Upper lobe of left lung (tissue), 6 donors: Measurements from ENCODE around the gene AFAP1L1. TPM values are rescaled to one million over a fixed set of nuclear protein-coding genes. Genes with fewer than 3 reads are reported as not detected.

ENCODE experiments used
- ATAC-seq, 2 donors: fragments of 200-7000 bp; cut with Tn5 transposase; one replicate each; pipeline ENCODE4 v1.9.1; 2022; ENCODE audit warnings: mild to moderate bottlenecking in 2 of 2, moderate library complexity in 2 of 2; ENCODE audit not compliant: low FRiP score in 2 of 2
- DNase-seq, 2 donors: peaks; one replicate each; pipeline ENCODE4 v3.0.0-alpha.2; 2019 to 2020
- H3K27ac ChIP-seq, 4 donors: fragments of 200-600 bp; sonication (generic); one replicate each; pipeline ENCODE4 v1.5.1; 2016 to 2019
- H3K27me3 ChIP-seq, 4 donors: fragments of 200-600 bp; sonication (generic); one replicate each; pipeline ENCODE4 v1.5.1; 2017 to 2019
- H3K36me3 ChIP-seq, 4 donors: fragments of 200-600 bp; sonication (generic); one replicate each; pipeline ENCODE4 v1.5.1; 2016 to 2019
- H3K4me1 ChIP-seq, 4 donors: fragments of 200-600 bp; sonication (generic); one replicate each; pipeline ENCODE4 v1.5.1; 2018 to 2019
- H3K4me3 ChIP-seq, 4 donors: fragments of 200-600 bp; sonication (generic); one replicate each; pipeline ENCODE4 v1.5.1; 2017 to 2019; ENCODE audit warnings: mild to moderate bottlenecking in 2 of 4, moderate library complexity in 1 of 4
- H3K9me3 ChIP-seq, 4 donors: fragments of 200-600 bp; sonication (generic); one replicate each; pipeline ENCODE4 v1.5.1; 2018 to 2019
- EP300 ChIP-seq, 4 donors: sonication (generic); formaldehyde crosslinking; IDR thresholded peaks; one replicate each; pipeline ENCODE4 v1.5.1; 2017; ENCODE audit warnings: antibody characterized with exemption in 4 of 4, control low read depth in 2 of 4
- POLR2A ChIP-seq, 4 donors: fragments of 450-650 bp; IDR thresholded peaks; one replicate each; pipeline ENCODE4 v1.5.1; 2016 to 2017; ENCODE audit warnings: antibody characterized with exemption in 4 of 4, mild to moderate bottlenecking in 2 of 4
- POLR2AphosphoS5 ChIP-seq, 2 donors: sonication (generic); formaldehyde crosslinking; IDR thresholded peaks; one replicate each; pipeline ENCODE4 v1.5.1; 2017; ENCODE audit warnings: antibody characterized with exemption in 2 of 2
- WGBS, 2 donors: methylation state at CpG; one replicate each; pipeline ENCODE4 v1.1.5; 2017 to 2018; 5-methylcytosine and 5-hydroxymethylcytosine counted together
- total RNA-seq, 6 donors: library from RNA; depleted of rRNA in 4 of 6; stranded (reverse); fragments of >200 nt in 4 of 6; gene quantifications; one replicate each; pipeline versions ENCODE4 v1.1.0 to v1.2.1, GENCODE V29; 2016 to 2021
- TF ChIP-seq, protein P1 (sequence below), 6 experiments: fragments of 450-650 bp in 4 of 6; fragments of 200-600 bp in 2 of 6; sonication (generic) in 2 of 6; IDR thresholded peaks; one replicate each; pipeline ENCODE4 v1.5.1; 2016 to 2019; ENCODE audit warnings: antibody characterized with exemption in 6 of 6
- donor health status: DM: no; HTN: no; CAD: no; lungs with moderate emphysema.
- donor health status: DM: no; HTN: yes; CAD: no; lungs with severe emphysema.

Gene AFAP1L1
- total RNA-seq, 6 donors from 2014 or later, result 15.1 to 40.8 (median 26.5) TPM

DNA sequence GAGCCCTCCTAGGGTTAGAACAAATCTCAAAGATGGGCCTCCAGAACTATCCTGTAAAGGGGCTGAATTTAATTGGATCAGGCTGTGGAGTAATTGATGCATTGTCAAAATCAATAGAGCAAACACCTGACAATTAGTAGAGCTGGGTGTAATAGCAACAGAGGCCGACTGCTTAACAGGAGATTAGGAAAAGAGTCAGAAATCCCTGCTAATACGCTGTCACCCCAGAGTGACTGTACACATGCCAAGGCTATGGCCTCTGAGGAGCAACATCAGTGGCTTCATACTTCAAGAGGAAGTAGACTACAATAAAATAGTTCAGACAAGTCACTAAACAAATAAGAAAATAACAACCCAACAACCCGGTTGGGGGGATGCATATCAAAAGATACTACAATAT is 55.0 kb downstream of the AFAP1L1 start:
- Histone ChIP-seq H3K4me3 (no peak overlapping the region), H3K27me3 (no peaks in the 10 kb centered on the region), H3K4me1 (peaks cover 5 to 11% (median 10%) of the 10 kb centered on the region in 4 donors), H3K9me3 (no peaks in the 10 kb centered on the region), H3K36me3 (peaks cover 0 to 26% (median 2%) of the 10 kb centered on the region in 4 donors), H3K27ac (no peak overlapping the region)
- DNase-seq, result no peak
- TF ChIP-seq EP300 (IDR thresholded peaks at IDR 0.05) (no peak), POLR2A (IDR thresholded peaks at IDR 0.05) (no peak), POLR2AphosphoS5 (IDR thresholded peaks at IDR 0.05) (no peak)
- TF ChIP-seq, protein P1, sequence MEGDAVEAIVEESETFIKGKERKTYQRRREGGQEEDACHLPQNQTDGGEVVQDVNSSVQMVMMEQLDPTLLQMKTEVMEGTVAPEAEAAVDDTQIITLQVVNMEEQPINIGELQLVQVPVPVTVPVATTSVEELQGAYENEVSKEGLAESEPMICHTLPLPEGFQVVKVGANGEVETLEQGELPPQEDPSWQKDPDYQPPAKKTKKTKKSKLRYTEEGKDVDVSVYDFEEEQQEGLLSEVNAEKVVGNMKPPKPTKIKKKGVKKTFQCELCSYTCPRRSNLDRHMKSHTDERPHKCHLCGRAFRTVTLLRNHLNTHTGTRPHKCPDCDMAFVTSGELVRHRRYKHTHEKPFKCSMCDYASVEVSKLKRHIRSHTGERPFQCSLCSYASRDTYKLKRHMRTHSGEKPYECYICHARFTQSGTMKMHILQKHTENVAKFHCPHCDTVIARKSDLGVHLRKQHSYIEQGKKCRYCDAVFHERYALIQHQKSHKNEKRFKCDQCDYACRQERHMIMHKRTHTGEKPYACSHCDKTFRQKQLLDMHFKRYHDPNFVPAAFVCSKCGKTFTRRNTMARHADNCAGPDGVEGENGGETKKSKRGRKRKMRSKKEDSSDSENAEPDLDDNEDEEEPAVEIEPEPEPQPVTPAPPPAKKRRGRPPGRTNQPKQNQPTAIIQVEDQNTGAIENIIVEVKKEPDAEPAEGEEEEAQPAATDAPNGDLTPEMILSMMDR (IDR thresholded peaks at IDR 0.05), result no peak
- no peak for ATAC-seq
- WGBS, 2 donors, result 77 to 83% methylated on average over 3 of the region's 3 CpGs

DNA sequence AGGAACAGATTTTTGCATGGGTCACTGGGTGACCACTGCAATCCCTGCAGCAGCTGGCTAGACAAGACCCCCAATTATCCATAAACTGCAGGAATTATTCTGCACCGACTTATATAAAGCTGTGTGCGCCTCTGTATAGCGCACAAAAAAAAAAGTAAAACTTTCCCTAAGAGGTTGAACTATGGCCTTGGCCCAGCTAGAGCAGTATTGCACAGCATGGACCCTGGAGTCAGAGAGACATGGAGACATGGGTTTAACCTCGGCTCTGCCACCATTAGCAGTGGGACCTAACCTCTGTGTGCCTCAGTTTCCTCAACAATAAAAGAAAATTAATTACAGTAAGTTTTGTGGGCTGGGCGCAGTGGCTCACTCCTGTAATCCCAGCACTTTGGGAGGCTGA is 56.5 kb downstream of the AFAP1L1 start:
- peaks cover 0 to under 1% (median 0%) of the 10 kb centered on the region in 4 donors for H3K4me1 ChIP-seq
- H3K27me3 ChIP-seq, result no peaks in the 10 kb centered on the region
- peaks cover 0 to 32% (median 9%) of the 10 kb centered on the region in 4 donors for H3K36me3 ChIP-seq
- ATAC-seq (no peak), DNase-seq (no peak)
- H3K9me3 ChIP-seq, result no peaks in the 10 kb centered on the region
- no peak overlapping the region for H3K4me3 ChIP-seq
- H3K27ac ChIP-seq, result no peak overlapping the region
- no peak for TF ChIP-seq POLR2AphosphoS5 (IDR thresholded peaks at IDR 0.05)
- TF ChIP-seq POLR2A (IDR thresholded peaks at IDR 0.05), result no peak
- no peak for TF ChIP-seq EP300 (IDR thresholded peaks at IDR 0.05)
- TF ChIP-seq, protein P1 (IDR thresholded peaks at IDR 0.05), result no peak
- 93 to 94% methylated on average over 5 of the region's 5 CpGs for WGBS, 2 donors

DNA sequence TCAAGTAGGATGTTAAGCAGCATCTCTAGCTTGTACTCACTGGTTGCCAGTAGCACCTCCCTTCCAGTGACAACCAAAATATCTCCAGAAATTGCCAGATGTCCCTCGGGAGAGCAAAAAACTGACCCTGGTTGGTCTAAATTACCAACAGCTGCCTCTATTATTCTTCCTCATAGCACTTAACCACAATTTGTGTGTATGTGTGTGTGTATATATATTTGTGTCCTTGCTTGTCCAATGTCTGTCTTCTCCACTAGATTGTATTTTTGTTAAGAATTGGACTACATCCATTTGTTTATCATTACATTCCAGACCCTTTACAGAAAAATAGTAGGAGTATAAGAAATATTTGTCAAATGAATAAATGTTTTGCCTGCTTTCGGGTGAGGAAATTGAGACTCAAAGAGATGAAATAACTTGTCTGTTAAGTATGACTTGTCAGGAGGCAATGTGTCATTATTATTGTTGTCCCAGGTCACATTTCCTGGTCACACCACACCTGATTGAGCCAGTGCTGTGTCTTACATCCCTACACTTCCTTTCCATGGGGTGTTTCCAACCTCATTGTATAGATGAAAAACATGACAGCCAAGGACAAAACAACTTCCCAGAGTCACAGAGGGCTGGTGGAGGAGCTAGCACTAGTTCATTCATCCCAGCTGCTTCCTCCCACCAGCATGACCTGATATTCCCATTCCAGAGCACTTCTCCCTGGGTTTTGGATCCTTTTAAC is 62.2 kb downstream of the AFAP1L1 start:
- ATAC-seq (no peak), DNase-seq (no peak)
- Histone ChIP-seq H3K4me3 (no peak overlapping the region), H3K36me3 (peaks cover 0 to 67% (median 13%) of the 10 kb centered on the region in 4 donors), H3K9me3 (no peaks in the 10 kb centered on the region), H3K27ac (peak overlapping the region in 1 of 4 donors; percentile 14), H3K27me3 (no peaks in the 10 kb centered on the region), H3K4me1 (no peaks in the 10 kb centered on the region)
- WGBS, 2 donors, result 85 to 86% methylated on average over 2 of the region's 2 CpGs
- TF ChIP-seq EP300 (IDR thresholded peaks at IDR 0.05), result no peak
- TF ChIP-seq, protein P1 (IDR thresholded peaks at IDR 0.05), result no peak

DNA sequence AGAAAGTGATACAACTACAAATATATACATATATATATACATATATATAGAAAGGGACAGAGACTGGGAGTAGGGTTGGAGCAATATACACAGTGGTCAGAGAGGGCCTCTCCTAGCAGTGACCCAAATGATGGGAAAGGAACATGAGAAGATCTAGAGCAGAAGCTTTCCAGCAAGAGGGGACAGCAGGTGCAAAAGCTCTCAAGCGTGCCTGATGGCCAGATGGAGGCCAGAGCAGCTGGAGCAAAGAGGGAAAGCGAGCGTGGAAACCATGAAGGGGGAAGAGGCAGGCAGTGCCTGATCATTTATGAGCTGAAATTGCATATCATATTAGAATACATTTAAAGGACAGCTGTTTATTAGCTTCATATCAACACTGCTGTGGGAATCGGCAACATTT is 66.1 kb downstream of the AFAP1L1 start:
- no peaks in the 10 kb centered on the region for H3K9me3 ChIP-seq
- no peak overlapping the region for H3K4me3 ChIP-seq
- H3K27me3 ChIP-seq, result no peaks in the 10 kb centered on the region
- DNase-seq (no peak), ATAC-seq (no peak)
- no peak overlapping the region for H3K27ac ChIP-seq
- no peaks in the 10 kb centered on the region for H3K4me1 ChIP-seq
- peaks cover 0 to 67% (median 5%) of the 10 kb centered on the region in 4 donors for H3K36me3 ChIP-seq
- TF ChIP-seq POLR2A (IDR thresholded peaks at IDR 0.05) (no peak), EP300 (IDR thresholded peaks at IDR 0.05) (no peak), POLR2AphosphoS5 (IDR thresholded peaks at IDR 0.05) (no peak)
- TF ChIP-seq, protein P1 (IDR thresholded peaks at IDR 0.05), result no peak
- 94% methylated on average over 4 of the region's 4 CpGs for WGBS, 2 donors

DNA sequence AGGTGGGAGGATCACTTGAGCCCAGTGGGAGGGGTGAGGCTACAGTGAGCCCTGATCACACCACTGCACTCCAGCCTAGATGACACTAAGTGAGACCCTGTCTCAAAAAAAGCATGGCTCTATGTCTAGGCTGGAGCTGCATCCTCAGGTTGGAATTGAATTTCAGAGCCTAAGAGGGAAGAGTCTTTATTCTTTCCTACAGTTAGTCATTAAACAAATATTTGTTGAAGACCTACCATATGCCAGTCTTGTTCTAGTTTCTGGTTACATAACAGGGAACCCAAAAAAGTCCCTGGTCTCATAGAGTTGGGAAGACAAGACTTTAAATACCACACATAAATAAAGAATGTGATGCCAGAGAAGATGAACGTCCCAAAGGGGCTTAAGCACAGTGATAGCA is 66.7 kb downstream of the AFAP1L1 start:
- TF ChIP-seq POLR2AphosphoS5 (IDR thresholded peaks at IDR 0.05) (no peak), EP300 (IDR thresholded peaks at IDR 0.05) (no peak), POLR2A (IDR thresholded peaks at IDR 0.05) (no peak)
- TF ChIP-seq, protein P1 (IDR thresholded peaks at IDR 0.05), result no peak
- 72 to 83% methylated on average over 1 of the region's 1 CpG for WGBS, 2 donors
- Histone ChIP-seq H3K4me1 (no peaks in the 10 kb centered on the region), H3K36me3 (peaks cover 0 to 61% (median 3%) of the 10 kb centered on the region in 4 donors), H3K27me3 (no peaks in the 10 kb centered on the region), H3K4me3 (no peak overlapping the region), H3K9me3 (no peaks in the 10 kb centered on the region), H3K27ac (no peak overlapping the region)
- ATAC-seq, result no peak
- no peak for DNase-seq
